ENCODE measurements around the gene PIP5K1C. TPM values are rescaled to one million over a fixed set of nuclear protein-coding genes. Genes with fewer than 3 reads are reported as not detected.

The PIP5K1C gene
- total RNA-seq, 2 donors from 2014 or later, result 16.6 to 30.7 TPM

GRCh38 chr19:3680939-3681338 is 19.3 kb downstream of the PIP5K1C start:
- H3K9me3 ChIP-seq, result peaks cover 0 to 6% (median 0%) of the 10 kb centered on the region in 3 donors
- H3K4me1 ChIP-seq, result no peaks in the 10 kb centered on the region
- H3K4me3 ChIP-seq, result no peak overlapping the region
- 94 to 97% methylated on average over 7 to 12 of the region's 12 CpGs for WGBS, 2 donors
- ATAC-seq, result no peak
- no peak for DNase-seq
- H3K27ac ChIP-seq, result no peak overlapping the region
- H3K27me3 ChIP-seq, result no peaks in the 10 kb centered on the region
- intact Hi-C loops (cut with DNase I), result no loop called here
- no peak for TF ChIP-seq CTCF (IDR thresholded peaks at IDR 0.05)
- no peak for TF ChIP-seq POLR2A (IDR thresholded peaks at IDR 0.05)
- no peaks in the 10 kb centered on the region for H3K36me3 ChIP-seq (replicated peaks in 1 of 2; ENCODE audit: insufficient read depth in 1 of 2, low read depth in 2 of 2)

- no peaks in the 10 kb centered on the region for H3K27me3 ChIP-seq
- no peaks in the 10 kb centered on the region for H3K4me1 ChIP-seq
- no peak overlapping the region for H3K4me3 ChIP-seq
- DNase-seq (no peak), ATAC-seq (no peak)
- H3K27ac ChIP-seq, result no peak overlapping the region
- H3K36me3 ChIP-seq (replicated peaks in 1 of 2; ENCODE audit: insufficient read depth in 1 of 2, low read depth in 2 of 2), result no peaks in the 10 kb centered on the region
- TF ChIP-seq POLR2A (IDR thresholded peaks at IDR 0.05) (no peak), CTCF (IDR thresholded peaks at IDR 0.05) (no peak)
- 89 to 98% methylated on average over 7 to 13 of the region's 13 CpGs for WGBS, 2 donors
- intact Hi-C loops (cut with DNase I), result no loop called here
- H3K9me3 ChIP-seq, result peaks cover 0 to 4% (median 0%) of the 10 kb centered on the region in 3 donors
Observed at GRCh38 chr19:3679581-3679980, 20.7 kb downstream of the PIP5K1C start.

- DNase-seq (no peak), ATAC-seq (no peak)
- Histone ChIP-seq H3K4me1 (no peaks in the 10 kb centered on the region), H3K9me3 (no peaks in the 10 kb centered on the region), H3K36me3 (replicated peaks in 1 of 2; ENCODE audit: insufficient read depth in 1 of 2, low read depth in 2 of 2) (no peaks in the 10 kb centered on the region), H3K4me3 (no peak overlapping the region), H3K27ac (no peak overlapping the region), H3K27me3 (no peaks in the 10 kb centered on the region)
- intact Hi-C loops (cut with DNase I), result no loop called here
- TF ChIP-seq CTCF (IDR thresholded peaks at IDR 0.05) (no peak), POLR2A (IDR thresholded peaks at IDR 0.05) (no peak)
- WGBS, 2 donors, result 86 to 91% methylated on average over 11 to 12 of the region's 12 CpGs
Observed at GRCh38 chr19:3679138-3679537, 21.1 kb downstream of the PIP5K1C start.

GRCh38 chr19:3678188-3678587 is 22.1 kb downstream of the PIP5K1C start:
- Histone ChIP-seq H3K27ac (no peak overlapping the region), H3K27me3 (no peaks in the 10 kb centered on the region), H3K4me1 (no peaks in the 10 kb centered on the region), H3K9me3 (no peaks in the 10 kb centered on the region), H3K4me3 (no peak overlapping the region), H3K36me3 (replicated peaks in 1 of 2; ENCODE audit: insufficient read depth in 1 of 2, low read depth in 2 of 2) (no peaks in the 10 kb centered on the region)
- intact Hi-C loops (cut with DNase I), result no loop called here
- 87 to 94% methylated on average over 3 of the region's 3 CpGs for WGBS, 2 donors
- DNase-seq (no peak), ATAC-seq (no peak)
- TF ChIP-seq POLR2A (IDR thresholded peaks at IDR 0.05), result no peak
- no peak for TF ChIP-seq CTCF (IDR thresholded peaks at IDR 0.05)

GRCh38 chr19:3674784-3675543 is 25.3 kb downstream of the PIP5K1C start:
- Histone ChIP-seq H3K9me3 (no peaks in the 10 kb centered on the region), H3K27me3 (no peaks in the 10 kb centered on the region), H3K27ac (no peak overlapping the region), H3K4me3 (no peak overlapping the region), H3K36me3 (replicated peaks in 1 of 2; ENCODE audit: insufficient read depth in 1 of 2, low read depth in 2 of 2) (no peaks in the 10 kb centered on the region), H3K4me1 (peaks cover 6% of the 10 kb centered on the region)
- intact Hi-C loops (cut with DNase I), result no loop called here
- DNase-seq, result no peak
- WGBS, 2 donors, result 93 to 95% methylated on average over 11 to 13 of the region's 13 CpGs
- no peak for ATAC-seq
- no peak for TF ChIP-seq POLR2A (IDR thresholded peaks at IDR 0.05)
- TF ChIP-seq CTCF (IDR thresholded peaks at IDR 0.05), result no peak

All from body of pancreas (tissue), 4 donors.